B cell (primary cell): Measurements from ENCODE around the gene ATP8B2. TPM values are rescaled to one million over a fixed set of nuclear protein-coding genes. Genes with fewer than 3 reads are reported as not detected.
"Not testable (repeated sequence)": the region's sequence is repeated elsewhere in the genome, so short reads cannot be mapped to it uniquely, and the experiment has no call there.

ENCODE experiments used
- ATAC-seq: fragments of 200-7000 bp; cut with Tn5 transposase; one replicate; pipeline ENCODE4 v1.10.0; 2021; ENCODE audit warnings: low read depth, mild to moderate bottlenecking, moderate number of reproducible peaks, moderate library complexity
- CTCF ChIA-PET: fragments of 350-600 bp; sonication (Branson Sonifier 250); formaldehyde crosslinking; loops from one replicate; lab custom pipeline; 2021; ENCODE audit warnings: antibody characterized with exemption, inconsistent platforms; lab: Charles Lee
- POLR2A ChIA-PET: fragments of 350-600 bp; sonication (Branson Sonifier 250); formaldehyde crosslinking; loops from one replicate; lab custom pipeline; 2021; ENCODE audit warnings: antibody characterized with exemption; lab: Charles Lee
- DNase-seq: peaks from one replicate; pipeline ENCODE4 v3.0.0; 2013
- H2AFZ ChIP-seq: 2 replicates; pipeline ENCODE4 v1.6.1; 2012; ENCODE audit warnings: mild to moderate bottlenecking, low read depth, low read length; ENCODE audit not compliant: insufficient read depth, poor library complexity, severe bottlenecking
- H3K27ac ChIP-seq, 2 donors: 1 replicate in 1 of 2; 2 replicates in 1 of 2; pipeline ENCODE4 v1.5.1; 2012 to 2013; ENCODE audit warnings: low read length in 2 of 2, mild to moderate bottlenecking in 2 of 2, moderate library complexity in 1 of 2
- H3K27me3 ChIP-seq, 4 experiments: fragments of 200-600 bp in 1 of 4; sonication (generic) in 1 of 4; replicated peaks in 1 of 4; 1 replicate in 2 of 4; 2 replicates in 2 of 4; pipeline versions ENCODE4 v1.6.1 to v1.7.0; 2013 to 2016; ENCODE audit warnings: low read length in 3 of 4, mild to moderate bottlenecking in 2 of 4, mixed read lengths in 1 of 4, moderate library complexity in 1 of 4; ENCODE audit not compliant: insufficient read depth in 4 of 4, control insufficient read depth in 3 of 4; ENCODE audit errors: control extremely low read depth in 1 of 4
- H3K36me3 ChIP-seq, 2 experiments: replicated peaks in 1 of 2; 1 replicate in 1 of 2; 2 replicates in 1 of 2; pipeline versions ENCODE4 v1.6.1 to v1.7.1; 2013; ENCODE audit warnings: low read length in 1 of 2; ENCODE audit not compliant: insufficient read depth in 2 of 2, control insufficient read depth in 1 of 2; ENCODE audit errors: control extremely low read depth in 1 of 2, extremely low read depth in 1 of 2
- H3K4me1 ChIP-seq, 2 donors: fragments of 200-600 bp in 1 of 2; sonication (generic) in 1 of 2; 1 replicate in 1 of 2; 2 replicates in 1 of 2; pipeline versions ENCODE4 v1.5.1 to v1.6.1; 2013 to 2017; ENCODE audit warnings: low read length in 2 of 2; ENCODE audit not compliant: control insufficient read depth in 2 of 2, insufficient read depth in 2 of 2
- H3K4me2 ChIP-seq: replicated peaks from 2 replicates; pipeline ENCODE3; 2012; ENCODE audit warnings: mild to moderate bottlenecking, low read depth, low read length; ENCODE audit not compliant: poor library complexity, severe bottlenecking
- H3K4me3 ChIP-seq, 5 experiments: fragments of 200-600 bp in 1 of 5; sonication (generic) in 1 of 5; 1 replicate in 3 of 5; 2 replicates in 2 of 5; pipeline versions ENCODE4 v1.5.1 to v1.7.0; 2011 to 2016; ENCODE audit warnings: low read length in 4 of 5, mild to moderate bottlenecking in 4 of 5, low read depth in 2 of 5, control low read depth in 1 of 5, moderate library complexity in 1 of 5; ENCODE audit not compliant: insufficient read depth in 1 of 5; ENCODE audit errors: control extremely low read depth in 1 of 5, extremely low read depth in 1 of 5
- H3K79me2 ChIP-seq: fragments of 200-600 bp; sonication (generic); one replicate; pipeline ENCODE4 v1.6.0; 2016; ENCODE audit warnings: low read length; ENCODE audit not compliant: control insufficient read depth, insufficient read depth
- H3K9ac ChIP-seq: fragments of 200-600 bp; sonication (generic); 2 replicates; pipeline ENCODE4 v1.6.1; 2017; ENCODE audit warnings: mild to moderate bottlenecking, low read length, moderate library complexity
- H3K9me3 ChIP-seq, 3 donors: one replicate each; pipeline versions ENCODE4 v1.6.1 to v1.7.1; 2013; ENCODE audit warnings: low read length in 2 of 3; ENCODE audit not compliant: control insufficient read depth in 2 of 3, insufficient read depth in 1 of 3; ENCODE audit errors: control extremely low read depth in 1 of 3
- H4K20me1 ChIP-seq: 2 replicates; pipeline ENCODE4 v1.6.0; 2012; ENCODE audit warnings: mild to moderate bottlenecking, low read length; ENCODE audit not compliant: insufficient read depth, control insufficient read depth, poor library complexity, severe bottlenecking
- H3K27ac Mint-ChIP-seq: one replicate; pipeline ENCODE4 v1.8.0; 2021; ENCODE audit warnings: mixed read lengths
- H3K27me3 Mint-ChIP-seq: one replicate; pipeline ENCODE4 v1.8.0; 2021; ENCODE audit warnings: mixed read lengths
- H3K4me1 Mint-ChIP-seq: one replicate; pipeline ENCODE4 v1.8.0; 2021; ENCODE audit warnings: mixed read lengths
- H3K4me3 Mint-ChIP-seq: one replicate; pipeline ENCODE4 v1.8.0; 2021; ENCODE audit warnings: mixed read lengths
- H3K9me3 Mint-ChIP-seq: one replicate; pipeline ENCODE4 v1.8.0; 2022; ENCODE audit warnings: mixed read lengths; ENCODE audit not compliant: insufficient read depth
- EZH2 ChIP-seq: IDR thresholded peaks from 2 replicates; pipeline ENCODE4 v1.6.1; 2012; ENCODE audit warnings: borderline replicate concordance, low read depth, mild to moderate bottlenecking, moderate library complexity, low read length; ENCODE audit not compliant: insufficient read depth, poor library complexity, severe bottlenecking
- WGBS: methylation state at CpG from one replicate; pipeline ENCODE4 v1.1.5; 2013; ENCODE audit warnings: missing lambda C conversion rate; ENCODE audit not compliant: insufficient coverage; 5-methylcytosine and 5-hydroxymethylcytosine counted together
- intact Hi-C: fragments of 100-400 bp; cut with micrococcal nuclease; formaldehyde crosslinking; loops from one replicate; pipeline ENCODE4 v1.10.0; 2022
- polyA plus RNA-seq: library from polyadenylated mRNA; depleted of rRNA; stranded (reverse); fragments of >200 nt; gene quantifications from 2 replicates; pipeline ENCODE4 v1.2.3, GENCODE V29; 2012
- total RNA-seq, 2 donors: library from RNA; stranded (reverse); fragments of 120-200 nt in 1 of 2; gene quantifications; 1 replicate in 1 of 2; 2 replicates in 1 of 2; pipeline versions ENCODE4 v1.2.3 to v1.2.4, GENCODE V29; 2013 to 2022
- TF ChIP-seq, protein P1 (sequence below): fragments of 200-600 bp; IDR thresholded peaks from one replicate; pipeline ENCODE4 v1.8.0; 2022; ENCODE audit warnings: antibody characterized with exemption, mild to moderate bottlenecking

Gene ATP8B2
- total and polyA plus RNA-seq, 2 donors (not counting 1 experiment from before 2014, with no cell fraction given) = 31.1 to 50.2 TPM

DNA sequence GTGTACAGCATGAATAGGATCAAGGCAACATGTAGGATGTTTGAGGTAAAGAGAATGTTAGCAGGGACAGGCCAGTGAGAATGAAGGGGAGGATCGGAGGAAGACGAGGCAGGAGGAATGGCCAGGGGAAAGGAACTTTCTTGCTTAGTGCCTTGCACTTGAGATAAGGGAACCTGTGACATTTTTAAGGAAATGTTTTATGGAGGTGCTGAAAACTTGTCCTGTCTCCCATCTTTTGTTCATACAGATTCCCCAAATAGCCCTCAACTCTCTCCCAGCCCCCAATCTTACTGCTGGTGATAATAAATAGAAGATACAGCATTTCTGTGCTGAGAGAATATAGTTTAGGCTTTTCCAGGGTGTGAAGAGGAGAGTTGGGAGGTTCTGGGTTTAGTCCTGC lies 13.6 kb downstream of the ATP8B2 start:
- DNase-seq (no peak), ATAC-seq (no peak)
- Mint-ChIP-seq H3K4me1 (peaks cover 11% of the 10 kb centered on the region), H3K27me3 (no peaks in the 10 kb centered on the region), H3K4me3 (no peak overlapping the region), H3K9me3 (no peaks in the 10 kb centered on the region), H3K27ac (no peak overlapping the region)
- Histone ChIP-seq H3K79me2 (no peaks in the 10 kb centered on the region), H3K4me3 (no peak overlapping the region), H3K27me3 (no peaks in the 10 kb centered on the region), H2AFZ (no peak overlapping the region), H3K4me2 (no peak overlapping the region), H3K4me1 (peaks cover 3 to 14% of the 10 kb centered on the region in 2 donors), H3K36me3 (peaks cover 0 to 62% of the 10 kb centered on the region in 2 experiments), H3K9me3 (no peaks in the 10 kb centered on the region), H3K27ac (no peak overlapping the region), H4K20me1 (no peaks in the 10 kb centered on the region), H3K9ac (no peak overlapping the region)
- CTCF ChIA-PET = interaction anchor here (7.0 kb wide), 1 partner anchor 14 kb away, joined by 148 read pairs; the partner anchor contains the start of genes AQP10 and ATP8B2
- 100% methylated on average over 1 of the region's 2 CpGs for WGBS
- POLR2A ChIA-PET = no interaction called here
- intact Hi-C loops = no loop called here
- TF ChIP-seq, protein P1, sequence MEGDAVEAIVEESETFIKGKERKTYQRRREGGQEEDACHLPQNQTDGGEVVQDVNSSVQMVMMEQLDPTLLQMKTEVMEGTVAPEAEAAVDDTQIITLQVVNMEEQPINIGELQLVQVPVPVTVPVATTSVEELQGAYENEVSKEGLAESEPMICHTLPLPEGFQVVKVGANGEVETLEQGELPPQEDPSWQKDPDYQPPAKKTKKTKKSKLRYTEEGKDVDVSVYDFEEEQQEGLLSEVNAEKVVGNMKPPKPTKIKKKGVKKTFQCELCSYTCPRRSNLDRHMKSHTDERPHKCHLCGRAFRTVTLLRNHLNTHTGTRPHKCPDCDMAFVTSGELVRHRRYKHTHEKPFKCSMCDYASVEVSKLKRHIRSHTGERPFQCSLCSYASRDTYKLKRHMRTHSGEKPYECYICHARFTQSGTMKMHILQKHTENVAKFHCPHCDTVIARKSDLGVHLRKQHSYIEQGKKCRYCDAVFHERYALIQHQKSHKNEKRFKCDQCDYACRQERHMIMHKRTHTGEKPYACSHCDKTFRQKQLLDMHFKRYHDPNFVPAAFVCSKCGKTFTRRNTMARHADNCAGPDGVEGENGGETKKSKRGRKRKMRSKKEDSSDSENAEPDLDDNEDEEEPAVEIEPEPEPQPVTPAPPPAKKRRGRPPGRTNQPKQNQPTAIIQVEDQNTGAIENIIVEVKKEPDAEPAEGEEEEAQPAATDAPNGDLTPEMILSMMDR = no peak
- TF ChIP-seq EZH2 = no peak

DNA sequence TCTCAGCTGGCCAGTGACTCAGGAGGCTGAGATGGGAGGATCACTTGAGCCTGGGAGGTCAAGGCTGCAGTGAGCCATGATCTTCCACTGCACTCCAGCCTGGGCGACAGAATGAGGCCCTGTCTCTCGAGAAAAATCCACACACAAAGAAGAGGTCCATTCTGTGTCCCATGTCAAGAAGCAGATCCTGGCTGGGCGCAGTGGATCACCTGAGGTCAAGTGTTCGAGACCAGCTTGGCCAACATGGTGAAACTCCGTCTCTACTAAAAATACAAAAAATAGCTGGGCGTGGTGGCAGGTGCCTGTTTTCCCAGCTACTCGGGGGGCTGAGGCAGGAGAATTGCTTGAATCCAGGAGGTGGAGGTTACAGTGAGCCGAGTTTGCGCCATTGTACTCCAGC lies 16.0 kb downstream of the ATP8B2 start:
- DNase-seq, H3K4me2 ChIP-seq, H3K9me3 Mint-ChIP-seq, H3K4me3 ChIP-seq, H3K9ac ChIP-seq, intact Hi-C loops, ATAC-seq, H3K27ac Mint-ChIP-seq, H3K79me2 ChIP-seq, H3K4me1 ChIP-seq, H3K4me1 Mint-ChIP-seq, H3K9me3 ChIP-seq, H3K4me3 Mint-ChIP-seq, H3K27me3 Mint-ChIP-seq, H3K27ac ChIP-seq, POLR2A ChIA-PET, H4K20me1 ChIP-seq, H3K27me3 ChIP-seq, H2AFZ ChIP-seq: not testable (repeated sequence)
- H3K36me3 ChIP-seq = peaks cover 0 to 83% of the 10 kb centered on the region in 2 experiments
- CTCF ChIA-PET = interaction anchor here (1.1 to 1.8 kb wide), 2 partner anchors 9 to 12 kb away, joined by 4 to 5 read pairs; no protein-coding TSS in a partner anchor
- WGBS = 100% methylated on average over 6 of the region's 9 CpGs
